GM06990 (cell line): Measurements from ENCODE around the gene ATP13A4.

Experiments
- DNase-seq: peaks from one replicate; pipeline ENCODE4 v3.0.0-alpha.2; 2011; ENCODE audit not compliant: insufficient read length; ENCODE audit errors: extremely low read depth
- H3K27me3 ChIP-seq: replicated peaks from 2 replicates; pipeline ENCODE4 v1.6.0; 2011; ENCODE audit warnings: low read length; ENCODE audit not compliant: control insufficient read depth, insufficient read depth
- H3K36me3 ChIP-seq: 2 replicates; pipeline ENCODE4 v1.5.1; 2011; ENCODE audit warnings: low read length; ENCODE audit not compliant: control insufficient read depth, insufficient read depth
- H3K4me3 ChIP-seq: replicated peaks from 2 replicates; pipeline ENCODE4 v1.5.1; 2011; ENCODE audit warnings: low read depth, mild to moderate bottlenecking, control low read depth, low read length
- TF ChIP-seq, protein P1 (sequence below): IDR thresholded peaks from 2 replicates; pipeline ENCODE4 v1.5.1; 2011; ENCODE audit warnings: low read length, control low read depth, mild to moderate bottlenecking, inconsistent platforms; ENCODE audit not compliant: insufficient read depth, poor library complexity, severe bottlenecking

Gene ATP13A4

DNA sequence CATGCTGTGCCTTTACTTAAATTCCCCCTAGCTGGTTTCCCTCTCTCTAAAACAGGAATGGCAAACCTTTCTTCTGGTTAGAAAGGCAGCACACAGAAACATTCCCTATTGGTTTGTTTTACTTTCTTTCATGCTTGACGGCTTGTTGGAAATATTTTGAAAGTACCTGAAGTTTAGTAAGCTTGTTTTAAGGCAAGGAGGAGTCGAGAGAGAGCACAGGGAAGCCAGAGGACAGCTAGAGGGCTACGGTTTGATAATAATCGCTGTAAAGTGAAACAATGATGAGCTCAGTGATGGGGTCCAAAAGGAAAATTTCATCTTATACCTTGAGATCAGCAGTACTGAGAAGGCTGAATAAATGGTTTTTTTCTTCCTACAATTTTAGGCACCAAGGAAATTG, 64.1 kb downstream of the ATP13A4 start:
- Histone ChIP-seq H3K27me3 (no peaks in the 10 kb centered on the region), H3K36me3 (no peaks in the 10 kb centered on the region), H3K4me3 (no peak overlapping the region)
- DNase-seq, result no peak
- TF ChIP-seq, protein P1, sequence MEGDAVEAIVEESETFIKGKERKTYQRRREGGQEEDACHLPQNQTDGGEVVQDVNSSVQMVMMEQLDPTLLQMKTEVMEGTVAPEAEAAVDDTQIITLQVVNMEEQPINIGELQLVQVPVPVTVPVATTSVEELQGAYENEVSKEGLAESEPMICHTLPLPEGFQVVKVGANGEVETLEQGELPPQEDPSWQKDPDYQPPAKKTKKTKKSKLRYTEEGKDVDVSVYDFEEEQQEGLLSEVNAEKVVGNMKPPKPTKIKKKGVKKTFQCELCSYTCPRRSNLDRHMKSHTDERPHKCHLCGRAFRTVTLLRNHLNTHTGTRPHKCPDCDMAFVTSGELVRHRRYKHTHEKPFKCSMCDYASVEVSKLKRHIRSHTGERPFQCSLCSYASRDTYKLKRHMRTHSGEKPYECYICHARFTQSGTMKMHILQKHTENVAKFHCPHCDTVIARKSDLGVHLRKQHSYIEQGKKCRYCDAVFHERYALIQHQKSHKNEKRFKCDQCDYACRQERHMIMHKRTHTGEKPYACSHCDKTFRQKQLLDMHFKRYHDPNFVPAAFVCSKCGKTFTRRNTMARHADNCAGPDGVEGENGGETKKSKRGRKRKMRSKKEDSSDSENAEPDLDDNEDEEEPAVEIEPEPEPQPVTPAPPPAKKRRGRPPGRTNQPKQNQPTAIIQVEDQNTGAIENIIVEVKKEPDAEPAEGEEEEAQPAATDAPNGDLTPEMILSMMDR, result no peak

DNA sequence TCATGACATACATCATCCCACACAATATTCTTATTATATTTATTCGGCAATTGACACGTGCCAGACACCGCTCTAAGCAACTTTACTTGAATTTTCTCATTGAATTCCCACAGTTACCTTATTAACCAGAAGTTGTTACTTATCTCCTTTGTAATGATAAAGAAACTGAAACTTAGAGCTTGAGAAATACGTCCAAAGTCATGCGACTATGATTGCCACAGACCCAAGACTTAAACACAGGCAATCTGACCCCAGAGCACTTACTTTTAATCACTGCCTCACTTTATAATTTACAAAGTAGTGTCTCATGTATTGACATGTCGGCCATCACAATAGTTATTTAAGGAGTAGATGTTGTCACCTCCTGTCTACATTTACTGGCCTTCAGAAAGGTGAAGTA, 64.7 kb downstream of the ATP13A4 start:
- no peak overlapping the region for H3K4me3 ChIP-seq
- TF ChIP-seq, protein P1, result no peak
- no peak for DNase-seq
- H3K36me3 ChIP-seq, result no peaks in the 10 kb centered on the region
- H3K27me3 ChIP-seq, result no peaks in the 10 kb centered on the region

DNA sequence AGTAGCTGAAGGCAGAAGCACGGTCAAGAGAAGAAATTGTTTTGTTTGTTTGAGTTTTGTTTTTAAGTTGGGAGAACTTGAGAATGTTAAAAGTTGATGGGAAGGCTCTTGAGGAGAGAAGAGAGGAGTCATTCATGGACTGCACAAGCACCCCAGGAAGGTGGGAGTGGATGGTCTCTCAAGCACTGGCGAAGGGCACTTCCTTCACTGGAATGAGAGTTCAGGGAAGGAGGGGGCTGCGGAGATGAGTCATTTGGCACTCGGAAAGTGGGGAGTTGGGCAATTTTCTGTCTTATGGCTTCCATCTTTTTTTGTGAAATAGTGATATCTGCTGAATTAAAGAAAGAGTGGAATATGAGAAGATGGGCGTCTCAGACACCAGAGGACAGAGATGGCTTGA, 66.0 kb downstream of the ATP13A4 start:
- H3K4me3 ChIP-seq, result no peak overlapping the region
- no peaks in the 10 kb centered on the region for H3K36me3 ChIP-seq

DNA sequence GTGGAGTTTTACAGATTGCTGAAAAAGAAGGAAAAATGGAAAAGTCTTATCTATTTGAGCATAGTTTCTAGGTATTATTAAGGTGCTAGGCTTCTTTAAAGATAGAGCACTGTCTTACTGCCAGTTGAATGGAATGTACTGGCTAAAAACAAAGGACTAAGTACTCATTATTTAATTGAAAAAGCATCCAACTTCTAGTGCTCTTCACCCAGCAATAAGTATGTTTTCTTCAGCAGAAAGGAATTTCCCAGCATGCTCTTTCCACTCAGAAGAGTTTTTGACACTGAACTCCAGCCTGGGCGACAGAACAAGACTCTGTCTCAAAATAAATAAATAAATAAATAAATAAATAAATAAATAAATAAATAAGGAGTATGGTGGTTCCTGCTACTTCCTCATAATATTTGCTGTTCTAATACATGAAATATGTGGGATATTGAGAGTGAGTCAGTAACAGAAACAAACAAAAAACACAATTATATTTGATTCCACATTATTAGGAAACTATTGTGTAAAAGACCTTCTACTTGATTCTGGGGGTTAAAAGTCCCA, 70.6 kb downstream of the ATP13A4 start:
- no peak for DNase-seq
- TF ChIP-seq, protein P1, result no peak
- Histone ChIP-seq H3K36me3 (no peaks in the 10 kb centered on the region), H3K27me3 (no peaks in the 10 kb centered on the region), H3K4me3 (no peak overlapping the region)

More for the DNA sequence above, 66.0 kb downstream of the ATP13A4 start:
- TF ChIP-seq, protein P1, result no peak
- no peak for DNase-seq
- no peaks in the 10 kb centered on the region for H3K27me3 ChIP-seq

DNA sequence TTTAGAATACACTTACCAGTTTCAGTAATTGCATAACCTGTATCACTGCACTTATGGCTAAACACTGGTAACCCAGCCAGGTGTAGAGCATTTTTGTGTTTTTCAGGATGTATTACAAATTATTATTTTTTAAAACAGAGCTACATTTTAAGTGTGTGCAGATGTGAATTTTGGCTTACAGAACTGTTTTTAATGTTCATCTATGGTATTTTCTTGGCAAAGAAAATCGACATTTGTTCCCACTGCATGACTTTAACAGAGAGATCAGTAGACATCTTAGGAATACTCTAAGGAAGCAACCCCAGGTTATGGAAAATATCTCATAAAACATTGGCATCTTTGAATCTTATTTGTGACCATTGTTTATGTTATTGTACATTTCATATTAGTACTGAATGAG, 73.3 kb downstream of the ATP13A4 start:
- DNase-seq, result no peak
- no peaks in the 10 kb centered on the region for H3K36me3 ChIP-seq
- TF ChIP-seq, protein P1, result no peak
- H3K27me3 ChIP-seq, result no peaks in the 10 kb centered on the region
- no peak overlapping the region for H3K4me3 ChIP-seq

DNA sequence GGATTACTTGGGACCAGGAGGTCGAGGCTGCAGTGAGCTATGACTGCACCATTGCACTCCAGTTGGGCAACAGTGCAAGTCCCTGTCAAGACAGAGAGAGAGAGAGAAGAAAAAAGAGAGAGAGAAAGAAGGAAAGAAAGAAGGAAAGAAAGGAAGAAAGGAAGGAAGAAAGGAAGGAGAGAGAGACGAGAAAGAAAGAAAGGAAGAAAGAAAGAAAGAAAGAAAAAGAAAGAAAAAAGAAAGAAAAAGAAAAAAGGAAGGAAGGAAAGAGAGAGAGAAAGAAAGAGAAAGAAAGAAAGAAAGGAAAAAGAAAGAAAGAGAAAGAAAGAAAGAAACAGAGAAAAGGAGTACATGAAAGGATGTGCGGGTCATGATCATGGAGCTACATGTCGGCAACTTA, 80.2 kb downstream of the ATP13A4 start:
- TF ChIP-seq, protein P1, result no peak
- Histone ChIP-seq H3K27me3 (no peaks in the 10 kb centered on the region), H3K36me3 (no peaks in the 10 kb centered on the region)

More for the DNA sequence above, 80.2 kb downstream of the ATP13A4 start:
- H3K4me3 ChIP-seq, result no peak overlapping the region
- DNase-seq, result no peak
